Activated CD4-positive, CD25-positive, alpha-beta regulatory T cell treated with anti-CD3 and anti-CD28 coated beads, Interleukin-2, amount 50 U/mL, for 72 hours (primary cell): ENCODE results near the gene TRMT44.
A peak's percentile ranks its signal among the peaks of the same experiment; 100 is the strongest.

Source experiments
- DNase-seq: peaks from one replicate; pipeline ENCODE4 v3.0.0; 2021

The TRMT44 gene, protein sequence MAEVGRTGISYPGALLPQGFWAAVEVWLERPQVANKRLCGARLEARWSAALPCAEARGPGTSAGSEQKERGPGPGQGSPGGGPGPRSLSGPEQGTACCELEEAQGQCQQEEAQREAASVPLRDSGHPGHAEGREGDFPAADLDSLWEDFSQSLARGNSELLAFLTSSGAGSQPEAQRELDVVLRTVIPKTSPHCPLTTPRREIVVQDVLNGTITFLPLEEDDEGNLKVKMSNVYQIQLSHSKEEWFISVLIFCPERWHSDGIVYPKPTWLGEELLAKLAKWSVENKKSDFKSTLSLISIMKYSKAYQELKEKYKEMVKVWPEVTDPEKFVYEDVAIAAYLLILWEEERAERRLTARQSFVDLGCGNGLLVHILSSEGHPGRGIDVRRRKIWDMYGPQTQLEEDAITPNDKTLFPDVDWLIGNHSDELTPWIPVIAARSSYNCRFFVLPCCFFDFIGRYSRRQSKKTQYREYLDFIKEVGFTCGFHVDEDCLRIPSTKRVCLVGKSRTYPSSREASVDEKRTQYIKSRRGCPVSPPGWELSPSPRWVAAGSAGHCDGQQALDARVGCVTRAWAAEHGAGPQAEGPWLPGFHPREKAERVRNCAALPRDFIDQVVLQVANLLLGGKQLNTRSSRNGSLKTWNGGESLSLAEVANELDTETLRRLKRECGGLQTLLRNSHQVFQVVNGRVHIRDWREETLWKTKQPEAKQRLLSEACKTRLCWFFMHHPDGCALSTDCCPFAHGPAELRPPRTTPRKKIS

DNA sequence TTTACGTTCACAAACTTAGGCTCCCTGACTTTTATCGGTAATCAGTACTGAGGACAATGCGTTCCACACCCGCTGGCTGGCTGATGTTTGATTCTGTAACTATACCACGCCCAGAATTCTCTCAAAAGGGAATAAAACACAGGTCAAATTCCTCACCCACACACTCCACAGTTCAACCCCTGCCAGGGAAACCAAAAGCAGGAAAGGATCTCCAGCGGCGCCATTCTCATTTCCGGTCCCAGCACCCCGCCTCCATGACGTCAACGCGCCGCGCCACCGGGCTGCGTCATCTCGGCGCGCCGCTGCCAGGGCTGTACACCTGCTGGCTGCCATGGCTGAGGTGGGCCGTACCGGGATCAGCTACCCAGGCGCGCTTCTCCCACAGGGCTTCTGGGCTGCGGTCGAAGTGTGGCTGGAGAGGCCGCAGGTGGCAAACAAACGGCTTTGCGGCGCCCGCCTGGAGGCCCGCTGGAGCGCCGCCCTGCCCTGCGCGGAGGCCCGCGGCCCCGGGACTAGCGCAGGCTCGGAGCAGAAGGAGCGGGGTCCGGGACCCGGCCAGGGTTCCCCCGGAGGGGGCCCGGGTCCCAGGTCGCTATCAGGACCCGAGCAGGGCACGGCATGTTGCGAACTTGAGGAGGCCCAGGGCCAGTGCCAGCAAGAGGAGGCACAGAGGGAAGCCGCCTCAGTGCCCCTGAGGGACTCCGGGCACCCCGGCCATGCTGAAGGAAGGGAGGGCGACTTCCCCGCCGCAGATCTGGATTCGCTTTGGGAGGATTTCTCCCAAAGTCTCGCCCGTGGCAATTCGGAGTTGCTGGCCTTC is at the start of gene TRMT44, which contains the start of gene ACOX3:
TRMT44 (plus strand) TSS at position 286 of the 820 bp plus-strand sequence; CDS start at position 332, 46 bp downstream.
ACOX3 (minus strand) TSS at position 232 of the 820 bp plus-strand sequence. CDS start 24,202 bp downstream, outside the sequence.
- peak; percentile 98 for DNase-seq

- DNase-seq: no peak
Measured at GRCh38 chr4:8391071-8391470, 49.5 kb upstream of the TRMT44 start.

DNA sequence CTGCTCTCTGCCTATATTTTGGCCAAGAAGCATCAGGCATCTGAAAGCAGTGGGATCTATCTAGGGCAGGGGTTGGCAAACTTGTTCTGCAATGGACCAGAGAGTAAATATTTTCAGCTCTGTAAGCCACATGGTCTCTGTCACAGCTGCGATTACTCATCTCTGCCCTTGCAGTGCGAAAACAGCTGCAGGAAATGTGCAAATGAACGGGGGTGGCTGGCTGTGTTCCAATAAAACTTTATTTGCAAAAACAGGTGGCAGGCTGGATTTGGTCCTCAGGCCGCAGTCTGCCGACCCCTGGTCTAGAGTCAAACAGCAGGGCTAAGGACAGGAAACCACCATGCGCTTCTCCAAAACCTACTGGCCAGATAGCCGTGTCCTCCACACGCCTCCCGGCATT is 48.6 kb upstream of the TRMT44 start:
- DNase-seq: no peak

DNA sequence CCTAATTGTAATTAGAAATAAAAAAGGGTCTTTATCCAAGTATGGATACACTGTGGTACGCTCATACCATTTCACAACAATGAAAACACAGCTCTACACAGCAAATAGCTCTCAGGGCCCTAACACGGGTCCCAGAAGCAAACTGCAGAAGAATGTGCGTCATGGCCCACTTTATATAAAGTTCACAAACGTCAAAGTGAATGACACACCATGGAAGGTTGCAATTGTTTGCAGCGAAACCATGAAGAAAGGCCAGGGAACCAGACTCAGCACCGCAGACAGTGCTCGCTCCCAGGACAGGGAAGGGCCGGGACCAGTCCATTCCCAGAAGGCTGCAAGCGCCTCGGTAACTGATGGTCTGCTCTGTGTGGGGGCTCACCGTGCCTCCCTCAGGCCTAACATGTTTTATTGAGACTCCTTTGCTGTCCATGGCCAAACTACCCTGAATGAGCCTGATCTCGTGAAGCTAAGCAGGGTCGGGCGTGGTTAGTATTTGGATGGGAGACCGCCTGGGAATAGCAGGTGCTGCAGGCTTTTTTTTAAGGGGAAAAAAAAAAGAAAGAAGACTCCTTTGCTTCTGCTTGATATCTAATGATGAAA is 47.9 kb upstream of the TRMT44 start:
- no peak for DNase-seq

GRCh38 chr4:8393593-8394038 is 47.0 kb upstream of the TRMT44 start:
- no peak for DNase-seq

GRCh38 chr4:8394061-8394519 is 46.5 kb upstream of the TRMT44 start:
- DNase-seq: no peak

GRCh38 chr4:8394806-8395205 is 45.8 kb upstream of the TRMT44 start:
- no peak for DNase-seq

DNA sequence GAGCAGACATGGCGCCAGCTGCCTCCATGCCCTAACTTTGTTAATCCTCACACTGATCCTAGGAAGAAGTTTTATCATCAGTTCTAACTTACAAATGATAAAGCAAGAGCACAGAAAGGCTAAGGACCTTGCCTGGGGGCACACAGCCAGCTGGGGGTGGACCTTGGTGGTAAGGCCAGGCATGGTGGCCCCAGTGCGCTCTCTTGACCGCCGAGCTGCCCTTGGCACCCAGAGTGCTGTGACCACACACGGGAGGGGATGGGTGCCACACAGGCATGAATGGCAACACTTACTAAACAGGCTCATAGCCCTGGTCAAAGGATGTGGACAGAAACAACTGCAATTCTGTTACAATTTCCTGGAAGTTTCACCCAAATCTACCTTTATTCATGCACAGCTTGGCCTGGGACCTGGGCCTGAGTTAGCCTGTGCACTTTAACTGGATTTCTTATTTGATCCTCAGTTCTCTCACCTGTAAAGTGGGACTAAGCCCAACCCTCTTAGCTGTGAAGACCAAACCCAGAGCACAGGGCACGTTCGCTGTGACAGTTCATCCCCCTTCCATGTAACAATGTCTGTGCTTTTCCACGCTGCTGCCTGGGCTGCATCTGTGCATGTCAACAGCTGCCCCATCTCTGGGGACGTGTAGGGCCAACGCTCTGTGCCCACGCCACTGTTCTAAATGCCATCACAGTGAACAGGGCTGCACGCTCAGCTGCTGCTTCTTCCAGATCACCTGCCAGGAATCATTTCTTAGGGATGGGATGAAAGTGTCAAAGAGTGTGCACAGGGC is 44.9 kb upstream of the TRMT44 start:
- no peak for DNase-seq

DNA sequence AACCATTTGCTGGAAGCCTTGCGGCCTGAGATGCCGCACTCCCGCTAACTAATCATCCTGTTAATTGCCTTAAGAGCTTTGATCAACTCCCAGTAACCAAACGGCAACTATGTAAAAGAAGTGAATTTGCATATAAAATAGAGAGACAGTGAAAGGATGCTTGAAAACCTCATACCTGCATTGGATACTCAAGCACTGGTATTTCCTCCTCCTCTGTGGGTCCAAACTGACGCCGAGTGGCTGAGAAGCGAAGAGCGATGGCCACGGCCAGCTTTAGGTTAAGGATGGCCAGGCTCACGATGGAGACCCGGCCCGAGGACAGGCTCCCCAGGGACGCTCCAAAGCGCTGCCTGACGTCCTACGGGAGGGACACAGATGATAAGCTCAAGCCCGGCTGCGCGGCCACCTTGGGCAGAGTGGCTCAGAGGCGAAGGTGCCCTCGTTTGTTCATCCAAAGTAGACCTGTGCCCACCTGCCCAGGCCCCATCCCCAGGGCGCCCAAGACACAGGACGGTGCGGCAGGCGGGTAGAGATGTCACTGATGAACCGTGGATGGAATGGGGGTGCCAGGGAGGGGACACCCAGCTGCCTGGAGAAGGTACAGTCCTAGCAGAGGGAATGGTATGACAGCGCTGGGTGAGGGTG is 43.7 kb upstream of the TRMT44 start:
- DNase-seq: no peak

DNA sequence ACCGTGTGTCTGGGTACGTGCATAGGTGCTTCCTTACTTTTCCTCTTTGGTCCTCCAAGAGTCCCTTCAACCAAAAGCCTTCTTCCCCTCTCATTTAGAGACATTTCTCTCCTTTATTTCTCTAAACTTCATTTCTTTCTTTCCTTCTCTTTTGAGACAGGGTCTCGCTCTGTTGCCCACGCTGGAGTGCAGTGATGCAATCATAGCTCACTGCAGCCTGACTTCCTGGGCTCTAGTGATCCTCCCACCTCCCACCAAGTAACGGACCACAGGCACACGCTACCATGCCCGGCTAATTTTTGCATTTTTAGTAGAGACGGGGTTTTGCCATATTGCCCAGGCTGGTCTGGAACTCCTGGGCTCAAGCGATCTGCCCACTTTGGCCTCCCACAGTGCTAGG is 42.2 kb upstream of the TRMT44 start:
- no peak for DNase-seq

GRCh38 chr4:8399298-8399697 is 41.3 kb upstream of the TRMT44 start:
- DNase-seq: no peak

DNA sequence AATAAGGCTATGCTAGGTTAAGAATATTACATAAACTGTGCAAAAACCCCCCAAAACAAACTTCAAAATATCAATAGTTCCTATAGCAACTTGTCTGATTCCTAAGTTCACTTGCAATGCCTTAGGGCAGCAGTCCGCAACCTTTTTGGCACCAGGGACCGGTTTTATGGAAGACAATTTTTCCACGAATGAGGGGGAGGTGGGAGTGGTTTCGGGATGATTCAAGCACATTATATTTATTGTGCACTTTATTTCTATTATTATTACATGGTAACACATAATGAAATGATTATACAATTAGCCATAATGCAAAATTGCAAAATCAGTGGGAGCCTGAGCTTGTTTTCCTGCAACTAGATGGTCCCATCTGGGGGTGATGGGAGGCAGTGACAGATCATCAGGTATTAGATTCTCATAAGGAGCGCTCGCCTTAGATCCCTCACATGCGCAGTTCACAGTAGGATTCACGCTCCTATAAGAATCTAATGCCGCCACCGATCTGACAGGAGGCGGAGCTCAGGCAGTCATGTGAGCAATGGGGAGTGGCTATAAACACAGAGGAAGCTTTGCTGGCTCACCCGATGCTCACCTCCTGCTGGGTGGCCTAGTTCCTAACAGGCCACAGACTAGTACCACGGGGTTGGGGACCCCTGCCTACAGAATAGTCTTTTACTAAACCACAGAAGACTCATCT is 39.8 kb upstream of the TRMT44 start:
- DNase-seq: no peak

- no peak for DNase-seq
Measured at GRCh38 chr4:8401665-8402064, 38.9 kb upstream of the TRMT44 start.

DNA sequence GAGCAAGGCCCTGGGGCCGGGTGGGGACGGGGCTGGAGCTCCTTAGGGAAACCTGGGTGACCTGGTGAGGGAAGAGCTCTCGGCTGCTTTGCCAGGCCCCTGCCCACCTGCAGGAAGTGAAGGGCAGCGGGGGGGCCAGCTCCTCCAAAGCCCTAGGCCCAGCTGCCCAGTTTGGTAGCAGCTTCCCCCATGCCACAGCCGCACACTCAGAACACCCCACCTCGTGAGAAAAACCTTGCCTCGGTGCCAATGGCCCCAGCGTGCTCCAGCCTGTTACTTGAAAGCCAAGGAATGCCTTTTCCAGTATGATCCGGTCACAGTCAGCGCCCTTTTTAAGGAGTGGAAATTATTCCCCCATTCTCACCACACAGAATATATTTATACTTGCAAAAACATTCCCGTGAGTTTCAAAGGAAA is 38.4 kb upstream of the TRMT44 start:
- no peak for DNase-seq

DNA sequence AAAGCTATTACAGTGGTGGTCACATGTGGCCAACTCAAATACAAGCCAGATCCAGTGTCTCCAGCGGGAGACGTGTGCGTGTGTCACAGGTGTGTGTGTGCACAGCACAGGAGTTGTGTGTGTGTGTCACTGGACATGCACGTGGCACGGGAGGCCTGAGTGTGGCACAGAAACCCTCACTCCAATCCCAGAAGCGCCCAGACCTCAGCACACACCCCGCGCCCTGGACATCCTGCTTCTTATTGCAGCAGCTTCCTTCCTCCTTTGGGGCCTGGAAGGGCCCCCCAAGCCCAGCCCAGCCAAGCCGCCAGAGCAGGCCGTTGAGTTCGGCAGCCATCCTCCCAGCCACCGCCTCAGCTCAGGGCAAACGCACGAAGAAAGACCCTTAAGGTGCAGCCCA is 37.9 kb upstream of the TRMT44 start:
- DNase-seq: no peak

- DNase-seq: peak; percentile 57
Measured at GRCh38 chr4:8403173-8403753, 37.3 kb upstream of the TRMT44 start.

- no peak for DNase-seq
Measured at GRCh38 chr4:8403976-8404375, 36.6 kb upstream of the TRMT44 start.

- DNase-seq: no peak
Measured at GRCh38 chr4:8404791-8405515, 35.6 kb upstream of the TRMT44 start.

GRCh38 chr4:8405516-8405875 is 35.1 kb upstream of the TRMT44 start:
- no peak for DNase-seq
